NCI-H1694 (cell line): ENCODE results near the gene ADARB2.
"Not testable (repeated sequence)": the region's sequence is repeated elsewhere in the genome, so short reads cannot be mapped to it uniquely, and the experiment has no call there.

Experiments used
- DNase-seq: peaks from one replicate; lab custom pipeline; 2025; lab: John Stamatoyannopoulos, UW

Gene ADARB2

DNA sequence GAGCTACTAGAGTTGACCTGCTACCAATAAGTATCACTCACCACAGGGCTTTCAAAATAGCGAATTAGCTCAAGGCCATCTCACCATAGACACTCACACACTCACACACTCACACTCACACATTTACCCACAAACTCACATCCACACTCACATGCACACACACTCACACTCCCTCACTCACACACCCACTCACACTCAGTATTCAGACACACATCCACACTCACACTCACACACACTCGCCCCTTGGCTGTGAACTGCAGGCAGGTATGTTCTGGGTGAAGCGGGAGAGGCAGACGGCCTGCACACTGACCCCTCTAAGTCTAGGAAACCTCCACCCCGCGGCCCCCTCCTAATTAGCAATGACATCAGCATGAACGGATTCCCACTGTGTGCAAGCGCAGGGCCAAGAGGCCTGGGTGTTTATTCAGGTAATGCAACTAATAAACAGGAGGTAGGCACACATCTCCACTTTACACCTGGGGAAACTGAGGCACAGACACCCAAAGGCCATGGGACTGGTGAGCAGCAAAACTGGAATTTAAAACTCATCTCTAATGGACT lies 94.6 kb downstream of the ADARB2 start:
- DNase-seq, result no peak

DNA sequence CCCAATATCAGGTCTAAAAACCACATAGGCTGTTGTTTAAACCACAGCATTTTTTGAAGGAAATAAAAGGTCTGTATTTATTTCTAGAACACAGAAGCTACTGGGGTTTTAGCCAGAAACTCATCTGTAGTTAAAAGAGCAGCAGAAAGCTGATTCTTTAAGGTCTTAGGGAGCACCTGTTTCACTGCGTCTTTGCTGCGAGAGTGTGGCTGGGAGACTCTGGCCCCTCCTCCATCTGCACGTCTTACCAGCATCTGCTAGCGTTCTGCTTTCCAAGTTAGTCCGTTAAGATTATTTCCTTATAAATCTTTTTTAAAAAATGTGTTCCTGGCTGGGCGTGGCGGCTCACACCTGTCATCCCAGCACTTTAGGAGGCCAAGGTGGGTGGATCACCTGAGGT lies 95.9 kb downstream of the ADARB2 start:
- DNase-seq, result no peak

DNA sequence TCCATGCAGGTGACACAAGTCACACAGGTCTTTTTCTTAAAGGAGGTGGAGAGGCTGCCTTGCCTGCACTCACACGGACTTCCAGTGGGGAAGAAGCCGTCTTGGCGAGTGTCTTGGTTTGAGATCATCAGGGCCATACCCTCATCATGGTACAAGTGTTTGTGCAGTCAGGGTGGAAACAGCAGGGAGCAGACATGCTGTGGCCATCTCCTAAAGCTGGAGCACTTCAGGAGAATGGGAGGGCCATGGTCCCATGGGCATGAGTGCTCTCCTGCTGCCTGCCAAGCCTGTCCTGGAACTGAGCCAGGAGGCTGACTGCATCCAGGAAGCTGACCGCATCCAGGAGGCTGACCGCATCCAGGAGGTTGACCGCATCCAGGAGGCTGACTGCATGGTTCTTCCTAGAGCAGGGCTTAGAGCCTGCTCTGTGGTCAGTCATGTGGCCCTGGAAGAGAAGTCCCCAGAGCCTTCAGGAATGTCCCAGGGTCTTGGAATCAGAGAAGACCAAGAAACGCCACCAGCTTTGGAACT lies 98.4 kb downstream of the ADARB2 start:
- DNase-seq, result no peak

DNA sequence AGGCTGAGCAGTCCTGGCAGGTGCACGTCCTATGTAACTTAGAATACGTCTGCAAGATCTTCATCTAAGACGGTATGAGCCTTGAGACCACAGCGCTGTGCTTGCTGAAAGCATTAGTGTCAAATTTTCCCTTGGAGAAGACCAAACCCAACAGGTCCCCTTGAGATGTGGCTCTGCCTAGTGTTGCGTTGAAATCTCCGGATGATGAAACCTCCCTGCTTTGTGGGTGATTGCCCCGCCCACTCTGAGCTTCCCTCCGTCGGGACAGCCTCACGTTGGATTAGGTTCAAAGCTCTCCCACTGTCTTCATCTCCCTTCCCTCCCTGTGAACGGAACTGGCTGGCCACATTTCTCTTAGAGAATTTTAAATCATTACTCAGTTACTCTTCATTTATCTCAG lies 102.0 kb downstream of the ADARB2 start:
- DNase-seq, result no peak

DNA sequence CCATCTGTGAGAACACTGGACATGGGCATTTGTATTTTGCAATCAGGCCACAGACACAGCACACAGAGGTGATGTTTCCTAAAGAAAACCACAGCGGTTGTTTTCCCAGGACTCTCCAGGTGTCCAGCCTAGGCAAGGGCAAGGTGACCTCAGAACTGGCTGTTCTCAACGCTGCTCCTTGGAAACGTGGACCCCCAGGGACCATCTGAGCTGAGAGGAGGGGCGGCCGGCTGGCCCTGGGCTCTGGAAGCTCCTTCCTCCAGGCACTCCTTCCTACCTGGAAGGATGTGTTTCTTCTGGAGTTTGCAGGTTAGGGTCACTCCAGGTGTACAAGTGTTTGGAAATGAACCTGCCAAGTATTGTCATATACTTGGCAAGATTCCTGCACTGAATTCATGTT lies 103.1 kb downstream of the ADARB2 start:
- DNase-seq, result no peak

DNA sequence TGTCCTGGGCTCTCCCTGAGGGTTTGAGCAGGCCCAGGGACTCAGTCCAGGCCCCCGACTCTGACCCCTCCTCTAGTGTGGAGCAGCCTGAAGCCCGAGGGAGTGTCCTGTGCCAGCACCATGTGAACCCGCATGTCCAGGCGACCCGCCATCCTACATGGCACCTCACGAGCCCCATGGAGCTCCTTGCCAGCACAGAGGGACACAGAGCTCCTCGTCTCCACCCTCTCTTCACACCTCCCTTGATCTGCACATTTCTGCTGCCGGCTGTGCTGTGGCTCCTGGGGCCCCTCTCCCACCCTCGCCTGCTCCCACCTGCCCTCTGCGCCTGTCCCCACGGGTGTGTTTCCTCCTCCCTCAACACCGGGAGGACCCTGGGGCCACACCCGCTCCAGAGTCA lies 103.5 kb downstream of the ADARB2 start:
- no peak for DNase-seq

DNA sequence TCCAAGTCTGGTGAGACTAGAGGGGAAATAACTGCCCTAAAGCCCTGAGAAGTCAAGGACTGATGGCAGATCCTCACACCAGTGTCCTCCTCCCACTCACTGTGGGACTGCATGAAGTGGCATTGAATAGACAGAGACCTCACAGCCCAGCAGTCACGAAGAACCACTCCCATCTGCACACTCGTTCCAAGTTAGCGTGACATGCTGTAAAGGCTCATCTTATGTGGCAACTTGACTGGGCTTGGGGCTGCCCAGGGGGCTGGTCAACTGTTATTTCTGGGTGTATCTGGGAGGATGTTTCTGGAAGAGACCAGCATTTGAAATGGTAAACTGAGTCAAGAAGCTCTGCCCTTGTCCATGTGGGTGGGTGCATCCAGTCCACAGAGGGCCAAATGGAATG lies 104.7 kb downstream of the ADARB2 start:
- no peak for DNase-seq

DNA sequence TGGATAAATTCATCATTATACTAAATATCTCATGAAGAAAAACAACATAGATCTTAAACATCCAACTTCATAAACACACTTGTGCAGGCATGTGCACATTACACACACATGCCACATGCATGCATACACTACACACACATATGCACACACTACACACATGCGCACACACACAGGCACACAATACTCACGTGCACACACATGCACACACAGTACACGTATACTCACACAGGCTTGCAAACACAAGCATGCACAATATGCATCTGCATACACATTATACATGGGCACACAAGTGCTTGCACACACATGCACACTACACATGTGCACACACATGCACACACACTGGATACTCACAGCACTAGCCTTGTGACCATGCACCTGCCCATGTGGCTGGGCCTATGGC lies 105.2 kb downstream of the ADARB2 start:
- DNase-seq, result no peak

DNA sequence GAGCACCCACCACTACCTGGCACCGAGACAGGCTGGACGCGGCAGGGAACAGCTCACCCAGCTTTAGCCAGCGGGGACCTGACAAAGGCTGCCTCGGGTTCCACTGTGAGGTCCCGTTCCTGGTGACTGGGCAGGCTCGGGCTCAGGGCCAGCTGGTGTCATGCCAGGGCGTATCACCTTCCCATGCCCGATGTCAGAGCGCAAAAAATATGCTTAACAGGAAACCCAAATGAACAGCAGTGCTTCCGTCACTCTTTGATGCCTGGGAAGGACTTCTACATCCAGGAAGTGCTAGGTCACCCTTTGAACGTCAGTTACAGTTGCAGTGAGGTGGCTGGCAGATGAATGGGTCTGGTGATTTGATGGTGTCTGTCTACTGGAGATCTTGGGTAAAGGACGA lies 106.0 kb downstream of the ADARB2 start:
- no peak for DNase-seq

DNA sequence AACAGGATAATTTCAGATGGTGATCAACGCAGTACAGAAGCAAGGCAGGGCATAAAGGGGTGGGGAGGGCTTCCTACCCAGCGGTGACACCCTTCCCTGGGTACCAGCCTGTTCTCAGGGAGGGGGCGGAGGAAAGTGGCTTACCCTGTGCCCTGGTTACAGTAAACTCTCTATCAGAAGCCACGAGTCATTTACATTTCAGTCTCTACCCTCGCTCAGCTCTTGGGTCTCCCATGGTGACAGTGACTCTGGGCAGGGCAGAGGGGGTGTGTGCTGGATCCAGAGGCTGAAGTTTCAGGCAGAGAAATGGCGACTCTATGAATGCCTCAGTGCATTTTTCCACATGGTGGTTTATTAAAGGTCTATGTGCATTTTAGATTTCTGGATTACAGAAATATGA lies 107.0 kb downstream of the ADARB2 start:
- DNase-seq, result no peak

DNA sequence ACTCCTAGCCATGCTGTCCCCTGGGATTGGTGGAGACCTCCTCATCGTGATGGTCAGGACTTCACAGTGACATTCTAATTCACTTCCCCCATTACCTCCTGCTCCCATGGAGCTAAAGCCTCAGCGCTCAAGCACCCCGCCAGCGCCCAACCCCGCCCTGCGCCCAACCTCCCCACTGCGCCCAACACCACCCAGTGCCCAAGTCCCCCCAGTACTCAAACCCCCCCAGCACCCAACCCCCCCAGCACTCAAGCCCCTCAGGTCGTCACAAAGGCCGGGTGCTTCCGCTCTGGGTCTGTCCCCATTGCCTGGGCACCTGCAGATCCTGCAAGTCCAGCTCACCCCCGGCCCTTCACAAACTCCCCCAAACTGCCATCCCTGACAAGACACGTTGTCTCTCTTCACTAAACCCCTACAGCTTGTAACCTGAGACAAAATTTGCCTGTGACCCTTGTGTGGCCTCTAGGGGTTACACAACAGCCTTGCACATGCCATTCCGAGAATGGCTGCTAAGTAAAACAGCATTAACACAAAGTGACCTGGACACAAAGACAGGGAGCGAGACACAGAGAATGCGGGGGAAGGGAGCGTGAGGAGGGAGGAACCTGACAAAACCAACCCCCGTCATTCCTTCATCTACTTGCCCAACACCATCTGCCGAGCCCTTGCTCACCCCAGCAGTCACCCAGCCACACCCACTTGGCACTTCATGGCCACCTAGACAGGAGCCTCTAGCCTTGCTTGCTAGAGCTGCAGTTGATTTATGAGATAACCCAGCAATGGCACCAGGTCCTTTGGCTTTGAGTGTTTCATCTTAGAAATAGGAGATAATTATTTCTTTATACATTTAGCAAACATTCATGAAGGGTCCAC lies 107.8 kb downstream of the ADARB2 start:
- DNase-seq, result no peak

DNA sequence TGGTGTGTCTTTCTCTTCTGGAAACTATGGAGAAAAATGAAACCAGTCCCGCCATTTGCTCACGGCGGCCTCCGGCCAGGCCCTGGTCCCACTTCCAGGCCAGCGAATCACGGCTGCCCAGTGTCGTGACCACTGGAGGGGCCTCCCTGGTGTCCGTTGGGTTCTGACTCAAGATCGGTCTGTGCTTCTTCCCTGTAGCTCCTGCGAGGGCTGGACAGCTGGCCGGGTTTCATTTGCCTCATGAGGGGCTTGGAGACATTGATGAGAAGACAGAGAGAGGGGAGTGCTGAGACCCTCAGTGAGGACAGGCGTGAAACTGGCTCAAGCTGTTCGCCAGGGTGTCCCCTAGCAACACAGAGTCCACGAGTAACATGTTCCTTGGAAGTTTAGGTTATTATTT lies 108.6 kb downstream of the ADARB2 start:
- DNase-seq, result no peak

DNA sequence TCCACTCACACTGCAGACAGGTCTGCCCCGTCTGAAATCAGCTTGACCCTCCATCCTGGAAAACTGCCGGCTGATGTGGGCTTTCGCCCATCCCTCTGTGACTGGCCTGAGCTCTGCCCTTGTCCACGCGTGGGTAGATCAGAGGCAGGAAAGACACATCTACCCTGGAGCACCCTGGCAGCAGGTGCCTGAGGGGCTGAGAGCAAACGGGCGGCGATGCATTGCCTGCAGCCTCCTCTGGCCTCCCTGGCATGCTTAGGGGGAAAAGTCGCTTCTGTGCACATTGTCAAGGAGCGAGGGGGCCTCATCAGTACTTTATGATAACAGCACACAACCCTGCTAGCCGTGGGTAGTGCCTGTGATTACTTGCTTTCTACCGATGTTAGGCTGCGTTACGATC lies 109.4 kb downstream of the ADARB2 start:
- no peak for DNase-seq

DNA sequence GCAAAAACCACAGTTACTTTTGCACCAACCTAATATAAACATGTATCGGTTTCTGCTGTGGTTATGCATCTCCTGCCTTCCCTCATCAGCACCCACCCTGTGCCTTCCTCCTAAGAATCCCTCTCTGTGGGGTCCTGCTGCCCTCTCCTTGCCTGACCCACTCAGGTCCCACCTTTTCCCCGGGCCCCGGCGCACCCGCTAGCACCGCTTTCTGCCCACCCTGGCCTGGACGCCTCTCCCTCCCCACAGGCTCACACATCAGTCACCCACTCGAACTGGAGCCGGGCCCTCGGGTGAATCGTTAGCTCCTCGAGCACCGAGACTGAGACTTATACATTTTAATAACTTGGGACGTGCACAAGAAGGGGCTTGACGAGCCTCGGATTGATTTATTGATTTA lies 110.5 kb downstream of the ADARB2 start:
- DNase-seq, result no peak

DNA sequence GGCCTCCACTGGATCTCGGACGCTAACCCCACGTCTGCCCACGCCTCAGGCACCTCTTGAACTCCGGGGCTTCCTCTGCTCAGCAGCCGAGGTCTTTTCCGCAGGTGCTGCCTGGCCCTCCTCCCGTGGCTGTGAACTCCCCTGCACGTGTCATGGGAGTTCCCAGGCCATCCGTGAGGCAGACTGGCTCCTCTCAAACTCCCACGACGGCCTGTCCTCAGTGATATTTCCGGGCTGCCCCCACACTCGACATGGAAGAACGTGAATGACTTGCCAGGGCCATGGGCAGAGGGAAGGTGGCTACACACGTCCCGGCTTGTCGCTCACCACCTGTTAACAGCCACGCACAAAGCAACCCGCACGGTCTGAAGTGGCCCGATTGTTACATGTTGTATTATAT lies 110.9 kb downstream of the ADARB2 start:
- no peak for DNase-seq

DNA sequence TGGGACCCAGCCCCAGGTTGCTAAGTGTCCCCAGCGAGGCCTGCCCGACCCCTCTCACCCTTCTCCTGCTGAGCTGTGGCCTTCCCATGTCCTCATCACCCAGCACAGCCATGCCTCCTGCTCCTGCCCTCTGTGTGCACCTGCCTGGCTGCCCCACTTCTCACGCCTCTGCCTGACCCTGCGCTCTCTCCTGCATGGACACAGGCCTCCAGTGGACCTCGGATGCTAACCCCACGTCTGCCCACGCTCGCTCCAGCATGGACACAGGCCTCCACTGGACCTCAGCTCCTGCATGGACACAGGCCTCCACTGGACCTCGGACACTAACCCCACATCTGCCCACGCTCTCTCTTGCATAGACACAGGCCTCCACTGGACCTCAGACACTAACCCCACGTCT lies 111.6 kb downstream of the ADARB2 start:
- no peak for DNase-seq

DNA sequence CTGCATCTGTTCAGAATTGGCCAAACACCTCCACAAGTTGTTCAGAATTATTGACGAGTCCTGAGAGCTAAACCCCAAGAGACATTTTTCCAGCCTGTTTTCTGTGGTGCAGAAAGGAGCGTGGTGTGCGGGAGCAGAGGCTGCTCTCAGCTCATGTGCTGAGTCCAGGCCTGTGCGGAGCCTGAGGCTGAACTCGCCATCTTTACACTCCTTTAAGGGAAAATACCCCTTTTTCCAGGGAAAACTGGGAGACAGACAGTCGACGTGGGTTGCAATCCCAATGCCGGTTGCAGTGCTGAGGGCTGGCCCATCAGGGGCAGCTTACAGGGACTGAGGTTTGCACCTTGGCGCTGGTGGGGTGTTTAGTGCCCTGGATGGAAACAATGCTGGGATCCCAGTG lies 112.2 kb downstream of the ADARB2 start:
- DNase-seq, result no peak

DNA sequence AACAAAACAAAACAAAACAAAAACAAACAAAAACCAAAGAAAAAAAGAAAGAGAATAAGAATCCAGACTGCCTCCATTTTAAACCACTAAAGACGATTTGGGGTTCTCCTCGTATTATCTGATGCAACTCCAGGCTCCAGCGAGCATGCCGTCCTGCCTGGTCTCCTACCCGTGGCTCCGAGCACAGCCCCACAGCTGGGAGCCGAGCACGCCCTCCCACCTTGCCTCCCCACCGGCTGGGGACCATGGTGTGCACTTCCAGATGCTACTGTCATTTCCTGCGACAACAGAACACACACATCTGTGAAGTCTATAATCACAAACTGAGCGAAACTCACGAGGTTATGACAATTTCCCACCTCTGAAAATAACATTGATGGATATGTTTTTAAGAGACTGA lies 113.1 kb downstream of the ADARB2 start:
- no peak for DNase-seq

DNA sequence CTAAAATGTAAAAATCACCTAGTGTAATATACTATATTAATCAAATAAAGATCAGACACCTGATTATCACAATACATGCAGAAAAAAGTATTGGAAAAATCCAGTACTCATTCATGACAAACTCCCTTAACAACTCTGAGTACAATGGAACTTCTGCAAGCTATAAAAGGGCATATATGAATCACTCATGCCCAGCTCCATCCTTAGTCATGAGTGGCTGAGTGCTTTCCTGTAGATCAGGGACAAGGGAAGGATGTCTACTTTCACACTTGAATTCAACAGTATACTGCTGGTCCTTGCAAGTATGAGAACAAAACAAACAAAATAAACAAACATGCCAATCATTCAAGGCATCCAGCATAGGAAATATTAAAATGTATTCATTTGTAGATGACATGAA lies 116.5 kb downstream of the ADARB2 start:
- no peak for DNase-seq

DNA sequence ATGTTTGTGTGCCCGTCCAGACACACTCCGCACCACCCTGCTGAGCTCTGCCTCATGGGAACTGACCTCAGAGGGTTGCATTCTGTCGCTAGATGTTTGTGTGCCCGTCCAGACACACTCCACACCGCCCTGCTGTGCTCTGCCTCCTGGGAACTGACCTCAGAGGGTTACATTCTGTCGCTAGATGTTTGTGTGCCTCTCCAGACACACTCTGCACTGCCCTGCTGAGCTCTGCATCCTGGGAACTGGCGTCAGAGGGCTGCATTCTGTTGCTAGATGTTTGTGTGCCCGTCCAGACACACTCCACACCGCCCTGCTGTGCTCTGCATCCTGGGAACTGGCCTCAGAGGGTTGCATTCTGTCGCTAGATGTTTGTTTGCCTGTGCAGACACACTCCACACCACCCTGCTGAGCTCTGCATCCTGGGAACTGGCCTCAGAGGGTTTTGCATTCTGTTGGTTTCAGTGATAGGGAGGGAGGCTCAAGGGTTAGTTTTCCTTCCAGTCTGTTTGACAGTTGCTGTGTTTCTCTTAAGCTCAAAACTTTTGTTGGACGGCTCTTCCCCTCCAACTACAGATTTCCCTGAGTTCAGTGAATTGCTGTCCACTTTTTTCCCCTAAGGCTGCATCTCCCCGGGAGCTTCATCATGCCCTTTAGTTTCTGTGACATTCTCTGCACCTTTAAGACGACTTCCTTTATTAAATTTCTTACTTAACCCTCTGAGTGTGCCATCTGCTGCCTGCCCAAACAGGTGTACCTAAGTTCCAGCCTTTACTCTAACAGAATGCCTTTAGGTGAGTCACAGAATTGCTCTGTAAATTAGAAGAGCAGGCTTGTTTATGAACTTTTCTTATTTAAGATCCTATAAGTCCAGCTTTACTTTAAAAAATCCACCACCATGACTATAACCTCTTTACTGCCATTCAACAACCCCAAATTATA lies 119.7 kb downstream of the ADARB2 start:
- DNase-seq, result not testable (repeated sequence)

DNA sequence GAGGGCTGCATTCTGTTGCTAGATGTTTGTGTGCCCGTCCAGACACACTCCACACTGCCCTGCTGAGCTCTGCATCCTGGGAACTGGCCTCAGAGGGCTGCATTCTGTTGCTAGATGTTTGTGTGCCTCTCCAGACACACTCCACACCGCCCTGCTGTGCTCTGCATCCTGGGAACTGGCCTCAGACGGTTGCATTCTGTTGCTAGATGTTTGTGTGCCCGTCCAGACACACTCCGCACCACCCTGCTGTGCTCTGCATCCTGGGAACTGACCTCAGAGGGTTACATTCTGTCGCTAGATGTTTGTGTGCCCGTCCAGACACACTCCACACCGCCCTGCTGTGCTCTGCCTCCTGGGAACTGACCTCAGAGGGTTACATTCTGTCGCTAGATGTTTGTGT lies 120.6 kb downstream of the ADARB2 start:
- DNase-seq, result not testable (repeated sequence)

DNA sequence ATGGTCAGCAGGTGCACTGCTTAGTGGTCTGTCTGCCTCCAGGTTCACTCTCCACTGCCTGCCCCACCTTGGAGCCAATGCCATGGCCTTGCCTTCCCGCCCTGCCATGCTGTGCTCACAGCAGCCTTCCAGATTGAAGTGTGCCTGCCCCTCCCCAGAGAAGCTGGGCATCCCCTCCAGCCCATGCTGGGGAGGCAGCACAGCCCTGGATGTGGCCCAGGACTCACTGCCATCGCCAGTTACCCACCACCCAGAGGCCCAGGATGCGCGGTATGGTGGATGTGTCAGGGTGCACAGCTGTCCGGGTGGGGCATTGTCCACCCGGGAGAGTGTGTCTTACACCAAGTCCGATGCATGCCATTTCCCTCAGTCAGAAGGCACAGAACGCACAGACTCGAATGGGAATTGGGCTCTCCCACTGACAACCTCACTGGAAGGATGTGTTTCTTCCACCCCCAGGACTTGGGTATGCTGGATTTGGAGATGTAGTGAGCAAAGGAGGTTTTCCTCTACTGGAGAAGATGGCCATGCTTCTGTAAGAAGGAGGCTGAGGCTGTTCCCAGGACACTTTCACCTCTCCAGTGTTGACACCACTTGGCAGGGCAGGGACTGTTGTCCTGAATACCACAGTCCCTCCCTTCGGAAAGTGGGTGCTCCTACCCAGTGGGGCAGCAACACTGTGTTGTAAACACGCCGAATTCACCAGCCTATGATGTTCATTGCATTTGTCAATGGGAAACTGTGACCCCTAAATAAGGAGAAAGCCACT lies 122.0 kb downstream of the ADARB2 start:
- no peak for DNase-seq
